OCI-LY7 (cell line): Measurements from ENCODE around the gene GATA2.

ENCODE experiments used
- EZH2phosphoT487 ChIP-seq: fragments of 200-600 bp; sonication (generic); IDR thresholded peaks from 2 replicates; pipeline ENCODE4 v1.6.1; 2018; ENCODE audit warnings: low read depth, borderline replicate concordance, mild to moderate bottlenecking, mixed run types, antibody characterized with exemption, low read length, moderate library complexity, mixed read lengths
- TF ChIP-seq, protein P1 (sequence below): fragments of 200-600 bp; sonication (generic); conservative IDR thresholded peaks from 2 replicates; pipeline ENCODE4 v1.5.1; 2014; ENCODE audit warnings: mild to moderate bottlenecking, antibody characterized with exemption, low read length, moderate library complexity, mixed read lengths

- TF ChIP-seq, protein P1, sequence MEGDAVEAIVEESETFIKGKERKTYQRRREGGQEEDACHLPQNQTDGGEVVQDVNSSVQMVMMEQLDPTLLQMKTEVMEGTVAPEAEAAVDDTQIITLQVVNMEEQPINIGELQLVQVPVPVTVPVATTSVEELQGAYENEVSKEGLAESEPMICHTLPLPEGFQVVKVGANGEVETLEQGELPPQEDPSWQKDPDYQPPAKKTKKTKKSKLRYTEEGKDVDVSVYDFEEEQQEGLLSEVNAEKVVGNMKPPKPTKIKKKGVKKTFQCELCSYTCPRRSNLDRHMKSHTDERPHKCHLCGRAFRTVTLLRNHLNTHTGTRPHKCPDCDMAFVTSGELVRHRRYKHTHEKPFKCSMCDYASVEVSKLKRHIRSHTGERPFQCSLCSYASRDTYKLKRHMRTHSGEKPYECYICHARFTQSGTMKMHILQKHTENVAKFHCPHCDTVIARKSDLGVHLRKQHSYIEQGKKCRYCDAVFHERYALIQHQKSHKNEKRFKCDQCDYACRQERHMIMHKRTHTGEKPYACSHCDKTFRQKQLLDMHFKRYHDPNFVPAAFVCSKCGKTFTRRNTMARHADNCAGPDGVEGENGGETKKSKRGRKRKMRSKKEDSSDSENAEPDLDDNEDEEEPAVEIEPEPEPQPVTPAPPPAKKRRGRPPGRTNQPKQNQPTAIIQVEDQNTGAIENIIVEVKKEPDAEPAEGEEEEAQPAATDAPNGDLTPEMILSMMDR, result no peak
- TF ChIP-seq EZH2phosphoT487, result no peak
These were observed 56.8 kb downstream of the GATA2 start for GRCh38 chr3:128436214-128436613.
